H1 (cell line): Measurements from ENCODE around the gene OGFRL1. TPM values are rescaled to one million over a fixed set of nuclear protein-coding genes. Genes with fewer than 3 reads are reported as not detected.

ENCODE experiments used
- CTCF ChIA-PET: fragments of 300-600 bp; sonication (Branson Sonifier 250); formaldehyde crosslinking; loops from one replicate; lab custom pipeline; 2021; ENCODE audit not compliant: partially characterized antibody; lab: Charles Lee
- POLR2A ChIA-PET: fragments of 300-600 bp; sonication (Branson Sonifier 250); formaldehyde crosslinking; loops from one replicate; lab custom pipeline; 2021; ENCODE audit warnings: inconsistent platforms; ENCODE audit not compliant: partially characterized antibody; lab: Charles Lee
- DNase-seq, 2 experiments: peaks; one replicate each; pipeline versions ENCODE4 v3.0.0 to v3.0.0-alpha.2; 2010 to 2022; ENCODE audit warnings: low spot score in 2 of 2, low read depth in 1 of 2, mixed read lengths in 1 of 2
- FAIRE-seq: peaks from 2 replicates; lab custom pipeline; 2011; peaks lifted over from hg19 to GRCh38; lab: Jason Lieb, UNC
- H2AFZ ChIP-seq: 2 replicates; pipeline ENCODE4 v1.8.1; 2012; ENCODE audit warnings: low read length, inconsistent platforms
- H2AK5ac ChIP-seq: 2 replicates; pipeline ENCODE4 v1.6.1; 2013; ENCODE audit warnings: low read depth, low read length
- H2BK120ac ChIP-seq: replicated peaks from 2 replicates; pipeline ENCODE3; 2013; ENCODE audit warnings: low read depth, low read length, inconsistent platforms
- H2BK12ac ChIP-seq: 2 replicates; pipeline ENCODE4 v1.6.1; 2013; ENCODE audit warnings: low read depth, low read length
- H2BK15ac ChIP-seq: 2 replicates; pipeline ENCODE4 v1.6.1; 2013; ENCODE audit warnings: low read length
- H2BK20ac ChIP-seq: 2 replicates; pipeline ENCODE4 v1.6.1; 2013; ENCODE audit warnings: low read length
- H2BK5ac ChIP-seq: 2 replicates; pipeline ENCODE4 v1.6.1; 2013; ENCODE audit warnings: low read depth, low read length
- H3K14ac ChIP-seq: 2 replicates; pipeline ENCODE4 v1.6.1; 2013; ENCODE audit warnings: inconsistent platforms; ENCODE audit not compliant: insufficient read length
- H3K18ac ChIP-seq: 2 replicates; pipeline ENCODE4 v1.6.1; 2013; ENCODE audit warnings: low read length; ENCODE audit errors: extremely low read depth
- H3K23ac ChIP-seq: 2 replicates; pipeline ENCODE4 v1.6.1; 2013; ENCODE audit warnings: inconsistent platforms; ENCODE audit not compliant: insufficient read length
- H3K23me2 ChIP-seq: 2 replicates; pipeline ENCODE4 v1.6.1; 2013; ENCODE audit warnings: low read depth, low read length
- H3K27ac ChIP-seq: 2 replicates; pipeline ENCODE4 v1.6.1; 2011; ENCODE audit warnings: low read depth, low read length, inconsistent platforms
- H3K27me3 ChIP-seq, 4 experiments: replicated peaks in 1 of 4; 1 replicate in 1 of 4; 2 replicates in 3 of 4; pipeline versions ENCODE4 v1.6.1 to v1.8.1; 2011 to 2013; ENCODE audit warnings: low read length in 3 of 4, mild to moderate bottlenecking in 3 of 4, inconsistent platforms in 2 of 4, mixed read lengths in 2 of 4, moderate library complexity in 1 of 4; ENCODE audit not compliant: control insufficient read depth in 3 of 4, insufficient read depth in 3 of 4; ENCODE audit errors: extremely low read depth in 1 of 4
- H3K36me3 ChIP-seq, 4 experiments: 2 replicates each; pipeline versions ENCODE4 v1.6.1 to v1.8.1; 2011 to 2013; ENCODE audit warnings: mild to moderate bottlenecking in 4 of 4, low read length in 3 of 4, moderate library complexity in 2 of 4, control low read depth in 1 of 4, inconsistent platforms in 1 of 4; ENCODE audit not compliant: insufficient read depth in 4 of 4, control insufficient read depth in 2 of 4
- H3K4ac ChIP-seq: replicated peaks from 2 replicates; pipeline ENCODE3; 2013; ENCODE audit warnings: low read length, low read depth, mixed read lengths, inconsistent platforms; ENCODE audit not compliant: insufficient read length
- H3K4me1 ChIP-seq, 4 experiments: replicated peaks in 1 of 4; 1 replicate in 1 of 4; 2 replicates in 3 of 4; pipeline versions ENCODE4 v1.6.1 to v1.8.1; 2011 to 2013; ENCODE audit warnings: low read length in 3 of 4, inconsistent platforms in 2 of 4, mixed read lengths in 1 of 4; ENCODE audit not compliant: insufficient read depth in 4 of 4, control insufficient read depth in 3 of 4
- H3K4me2 ChIP-seq, 2 experiments: 2 replicates each; pipeline versions ENCODE4 v1.6.1 to v1.8.1; 2011 to 2013; ENCODE audit warnings: low read depth in 2 of 2, low read length in 2 of 2, control low read depth in 1 of 2, inconsistent platforms in 1 of 2, mild to moderate bottlenecking in 1 of 2; ENCODE audit not compliant: insufficient read depth in 1 of 2
- H3K4me3 ChIP-seq, 4 experiments: fragments of 200-600, 300-600 bp in 1 of 4; sonication (generic), shearing (Covaris generic), sonication (Bioruptor Twin) in 1 of 4; 2 replicates each; pipeline versions ENCODE4 v1.5.1 to v1.8.1; 2011 to 2016; ENCODE audit warnings: low read length in 4 of 4, low read depth in 3 of 4, control low read depth in 2 of 4, inconsistent platforms in 2 of 4, mild to moderate bottlenecking in 2 of 4, mixed read lengths in 1 of 4, moderate library complexity in 1 of 4; ENCODE audit not compliant: insufficient read depth in 2 of 4; ENCODE audit errors: extremely low read depth in 1 of 4
- H3K56ac ChIP-seq: replicated peaks from 2 replicates; pipeline ENCODE3; 2013; ENCODE audit warnings: low read depth, mild to moderate bottlenecking, mixed read lengths, low read length, inconsistent platforms; ENCODE audit not compliant: insufficient read length
- H3K79me1 ChIP-seq: 2 replicates; pipeline ENCODE4 v1.6.1; 2013; ENCODE audit warnings: low read depth, low read length, control low read depth
- H3K79me2 ChIP-seq, 2 experiments: 2 replicates each; pipeline versions ENCODE4 v1.6.1 to v1.8.1; 2012 to 2013; ENCODE audit warnings: low read length in 2 of 2, mild to moderate bottlenecking in 2 of 2, inconsistent platforms in 1 of 2; ENCODE audit not compliant: insufficient read depth in 2 of 2, control insufficient read depth in 1 of 2
- H3K9ac ChIP-seq, 4 experiments: replicated peaks in 1 of 4; 1 replicate in 1 of 4; 2 replicates in 3 of 4; pipeline versions ENCODE4 v1.6.1 to v1.8.1; 2011 to 2013; ENCODE audit warnings: low read depth in 3 of 4, low read length in 3 of 4, control low read depth in 2 of 4, mild to moderate bottlenecking in 2 of 4, moderate library complexity in 2 of 4, inconsistent platforms in 1 of 4; ENCODE audit errors: extremely low read depth in 1 of 4
- H3K9me3 ChIP-seq, 2 experiments: 2 replicates each; pipeline versions ENCODE4 v1.6.1 to v1.8.1; 2012 to 2013; ENCODE audit warnings: mild to moderate bottlenecking in 2 of 2, moderate library complexity in 2 of 2, control low read depth in 1 of 2, inconsistent platforms in 1 of 2, low read depth in 1 of 2, low read length in 1 of 2, mixed read lengths in 1 of 2; ENCODE audit not compliant: insufficient read depth in 2 of 2
- H4K20me1 ChIP-seq, 2 experiments: replicated peaks in 1 of 2; 2 replicates each; pipeline versions ENCODE3 to v1.8.1; 2011 to 2013; ENCODE audit warnings: inconsistent platforms in 2 of 2, low read length in 2 of 2, mild to moderate bottlenecking in 1 of 2; ENCODE audit not compliant: insufficient read depth in 2 of 2, control insufficient read depth in 1 of 2
- H4K5ac ChIP-seq: 2 replicates; pipeline ENCODE4 v1.6.1; 2013; ENCODE audit warnings: low read length, low read depth, mixed read lengths, inconsistent platforms; ENCODE audit not compliant: insufficient read length
- H4K8ac ChIP-seq: 2 replicates; pipeline ENCODE4 v1.8.0; 2013; ENCODE audit warnings: mild to moderate bottlenecking, moderate library complexity, low read length, inconsistent platforms; ENCODE audit not compliant: insufficient read depth; ENCODE audit errors: extremely low read depth
- H4K91ac ChIP-seq: replicated peaks from 2 replicates; pipeline ENCODE3; 2013; ENCODE audit warnings: low read length, mixed read lengths, inconsistent platforms; ENCODE audit not compliant: insufficient read length
- CBX8 ChIP-seq: fragments of 300-800, 300-1000 bp; sonication (generic); IDR thresholded peaks from 2 replicates; pipeline ENCODE4 v1.7.1; 2016; ENCODE audit warnings: low read depth, low read length, borderline replicate concordance
- POLR2AphosphoS5 ChIP-seq: IDR thresholded peaks from 2 replicates; pipeline ENCODE4 v1.6.1; 2011; ENCODE audit warnings: low read depth, low read length
- RNF2 ChIP-seq: fragments of 200-900, 300-1000 bp; sonication (generic); IDR thresholded peaks from 2 replicates; pipeline ENCODE4 v1.7.1; 2016; ENCODE audit warnings: borderline replicate concordance, low read depth, mild to moderate bottlenecking, antibody characterized with exemption, low read length; ENCODE audit not compliant: poor library complexity, severe bottlenecking; ENCODE audit errors: missing control alignments
- SRF ChIP-seq: IDR thresholded peaks from 2 replicates; pipeline ENCODE4 v1.6.1; 2011; ENCODE audit warnings: mild to moderate bottlenecking, low read depth, low read length, moderate library complexity
- polyA plus RNA-seq, 7 experiments: library from polyadenylated mRNA; depleted of rRNA in 3 of 7; stranded (reverse) in 5 of 7; unstranded in 2 of 7; fragments of >200 nt in 5 of 7; fragments of 200-250 nt in 2 of 7; gene quantifications; 1 replicate in 5 of 7; 2 replicates in 1 of 7; 4 replicates in 1 of 7; pipeline versions ENCODE4 v1.2.1 to v1.2.3, GENCODE V29; 2011 to 2013; ENCODE audit warnings: missing spikeins in 2 of 7, mixed read lengths in 2 of 7
- total RNA-seq: library from RNA; stranded (reverse); fragmentation: NEBNext Ultra II Directional; extraction: Animal tissue kit (Norgen Biotek cat#: 25700); gene quantifications from 2 replicates; pipeline ENCODE4 v1.2.1, GENCODE V29; 2021

OGFRL1 gene
- total and polyA plus RNA-seq, 2 of the 8 experiments (the other 6 are each of a cell fraction or from before 2014, with no cell fraction given), result 1.1 to 9.0 TPM

DNA sequence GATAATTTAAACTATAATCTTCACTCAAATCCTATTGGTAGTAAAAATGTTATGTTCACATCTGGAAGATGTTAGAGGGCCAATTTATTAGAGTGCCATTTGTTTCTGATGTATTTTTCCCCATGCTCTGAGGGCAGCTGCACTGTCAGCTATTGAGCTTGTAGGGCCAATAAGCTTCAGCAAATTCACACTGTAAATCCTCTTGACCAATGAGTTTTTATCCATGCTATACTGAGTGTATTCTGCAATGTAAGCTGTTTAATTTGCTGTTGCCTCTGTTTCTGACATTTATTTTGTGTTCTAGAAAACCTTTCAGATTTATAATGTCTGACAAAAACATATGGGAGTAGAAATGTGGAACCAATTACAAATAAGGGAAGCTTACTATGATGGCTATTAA is 62.6 kb downstream of the OGFRL1 start:
- Histone ChIP-seq H2AFZ (no peak overlapping the region), H2BK120ac (no peak overlapping the region), H3K9ac (no peak overlapping the region), H3K4ac (no peak overlapping the region), H2BK5ac (no peak overlapping the region), H3K14ac (no peak overlapping the region), H3K4me2 (no peak overlapping the region), H4K91ac (no peak overlapping the region), H3K9me3 (no peaks in the 10 kb centered on the region), H2BK15ac (no peak overlapping the region), H3K18ac (no peak overlapping the region), H2BK12ac (no peak overlapping the region), H2AK5ac (no peak overlapping the region)
- POLR2A ChIA-PET, result no interaction called here
- TF ChIP-seq SRF, result no peak
- TF ChIP-seq RNF2, result no peak
- TF ChIP-seq CBX8, result no peak
- no peak for TF ChIP-seq POLR2AphosphoS5
- TF ChIP-seq, all 59 proteins: peak for 0
- Histone ChIP-seq H3K36me3 (no peaks in the 10 kb centered on the region), H3K79me2 (no peaks in the 10 kb centered on the region), H3K27me3 (no peaks in the 10 kb centered on the region), H3K23ac (no peak overlapping the region), H3K4me1 (no peaks in the 10 kb centered on the region), H3K56ac (no peak overlapping the region), H4K8ac (no peak overlapping the region), H2BK20ac (no peak overlapping the region), H3K4me3 (no peak overlapping the region), H3K27ac (no peak overlapping the region), H4K5ac (no peak overlapping the region), H3K23me2 (no peaks in the 10 kb centered on the region), H4K20me1 (no peaks in the 10 kb centered on the region), H3K79me1 (no peaks in the 10 kb centered on the region)
- CTCF ChIA-PET, result interaction anchor here (0.6 to 2.8 kb wide), 10 partner anchors 9 to 926 kb away, joined by 3 to 14 read pairs (median 5); no protein-coding TSS in a partner anchor
- FAIRE-seq, result no peak
- DNase-seq, result no peak
